Sciatic nerve (tissue), 2 donors: Measurements from ENCODE around the gene TNFRSF6B. TPM values are rescaled to one million over a fixed set of nuclear protein-coding genes. Genes with fewer than 3 reads are reported as not detected.
"Not testable (repeated sequence)": the region's sequence is repeated elsewhere in the genome, so short reads cannot be mapped to it uniquely, and the experiment has no call there.

Source experiments
- ATAC-seq: fragments of 200-7000 bp; cut with Tn5 transposase; one replicate; pipeline ENCODE4 v1.9.1; 2020; ENCODE audit warnings: mild to moderate bottlenecking, moderate library complexity
- DNase-seq: peaks from one replicate; pipeline ENCODE4 v3.0.0-alpha.2; 2020; ENCODE audit warnings: low spot score
- intact Hi-C: fragments of 100-400 bp; cut with DNase I; formaldehyde crosslinking; loops from one replicate; pipeline ENCODE4 v1.14.2; 2022
- total RNA-seq: library from RNA; stranded (reverse); fragmentation: NEBNext Ultra II Directional; extraction: Animal tissue kit (Norgen Biotek cat#: 25700); gene quantifications from one replicate; pipeline ENCODE4 v1.2.1, GENCODE V29; 2021
- donor health status: DM: no; HTN: no; CAD: no.
- donor health status: DM: no; HTN: no; CAD: no.

The TNFRSF6B gene
- total RNA-seq, 1 donor from 2014 or later: 6.1 TPM

- DNase-seq (no peak), ATAC-seq (no peak)
- intact Hi-C loops: loop anchor here (10.0 kb wide), 1 partner anchor 84 kb away; no protein-coding TSS in a partner anchor
Measured at GRCh38 chr20:63661108-63661507, 35.3 kb upstream of the TNFRSF6B start.

- ATAC-seq (no peak), DNase-seq (no peak)
- intact Hi-C loops: loop anchor here (10.0 kb wide), 1 partner anchor 83 kb away; no protein-coding TSS in a partner anchor
Measured at GRCh38 chr20:63661959-63662812, 34.3 kb upstream of the TNFRSF6B start.

- intact Hi-C loops: loop anchor here (10.0 kb wide), 1 partner anchor 82 kb away; no protein-coding TSS in a partner anchor
- ATAC-seq: no peak
- DNase-seq: no peak
Measured at GRCh38 chr20:63662813-63663189, 33.7 kb upstream of the TNFRSF6B start.

GRCh38 chr20:63663332-63664066 is 33.0 kb upstream of the TNFRSF6B start:
- intact Hi-C loops: loop anchor here (10.0 kb wide), 1 partner anchor 81 kb away; no protein-coding TSS in a partner anchor
- DNase-seq (peak; percentile 56), ATAC-seq (no peak)

DNA sequence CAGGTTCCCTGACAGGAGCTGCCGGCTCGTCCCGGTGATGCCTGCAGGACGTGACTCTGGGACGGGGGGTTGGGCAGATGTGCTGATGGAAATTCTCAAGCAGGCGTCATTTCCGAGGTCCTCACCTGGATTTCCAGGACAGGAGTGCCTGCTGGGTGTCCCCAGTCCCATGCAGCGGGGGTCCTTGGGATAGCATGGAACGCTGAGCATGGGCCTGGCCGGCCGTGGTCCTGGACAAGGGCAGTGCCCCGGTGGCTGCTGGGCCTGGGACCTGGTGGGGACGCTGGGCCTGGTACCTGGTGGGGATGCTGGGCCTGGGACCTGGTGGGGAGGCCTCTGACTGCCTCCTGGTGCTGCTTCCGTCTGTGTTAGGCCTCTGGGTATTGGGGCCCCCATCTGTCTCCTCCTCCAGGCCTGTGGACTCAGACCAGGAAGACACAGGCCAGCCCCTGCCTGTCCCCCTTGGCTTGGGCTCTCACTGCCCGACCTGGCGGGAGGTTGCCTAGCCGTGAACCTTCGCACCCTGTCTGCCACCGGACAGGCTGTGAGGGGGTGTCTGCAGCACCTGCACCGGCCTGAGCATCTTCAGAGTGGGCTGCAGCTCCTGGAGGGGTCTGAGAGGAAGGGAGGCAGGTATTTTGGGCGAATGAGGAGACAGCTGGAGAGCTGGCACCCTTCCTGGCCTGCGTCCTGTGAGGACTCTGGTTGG is 32.2 kb upstream of the TNFRSF6B start:
- DNase-seq: no peak
- intact Hi-C loops: loop anchor here (10.0 kb wide), 1 partner anchor 81 kb away; no protein-coding TSS in a partner anchor
- ATAC-seq: no peak

GRCh38 chr20:63664861-63665594 is 31.4 kb upstream of the TNFRSF6B start:
- DNase-seq (no peak), ATAC-seq (peak; percentile 70)
- intact Hi-C loops: loop anchor here (10.0 kb wide), 1 partner anchor 80 kb away; no protein-coding TSS in a partner anchor

DNA sequence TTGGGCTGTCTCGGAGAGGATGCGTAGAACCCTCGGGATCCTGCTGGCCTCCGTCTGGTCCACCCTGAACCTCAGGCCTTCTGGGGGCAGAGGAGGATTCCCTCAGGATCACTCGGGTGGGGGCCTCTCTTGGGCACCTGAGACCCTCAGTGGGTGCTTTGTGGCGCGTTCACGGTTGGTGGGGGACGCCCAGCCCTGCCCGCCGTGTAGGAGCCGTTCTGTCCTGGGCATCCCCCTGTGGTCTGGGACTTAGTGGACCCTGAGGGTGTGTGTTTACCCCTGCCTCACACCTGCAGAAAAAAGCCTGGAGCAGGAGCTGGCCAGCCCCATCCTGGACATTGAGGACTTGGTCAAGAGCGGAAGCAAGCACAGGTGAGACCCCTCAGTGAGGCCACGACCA is 30.7 kb upstream of the TNFRSF6B start:
- no peak for DNase-seq
- intact Hi-C loops: loop anchor here (10.0 kb wide), 1 partner anchor 79 kb away; no protein-coding TSS in a partner anchor
- no peak for ATAC-seq

DNA sequence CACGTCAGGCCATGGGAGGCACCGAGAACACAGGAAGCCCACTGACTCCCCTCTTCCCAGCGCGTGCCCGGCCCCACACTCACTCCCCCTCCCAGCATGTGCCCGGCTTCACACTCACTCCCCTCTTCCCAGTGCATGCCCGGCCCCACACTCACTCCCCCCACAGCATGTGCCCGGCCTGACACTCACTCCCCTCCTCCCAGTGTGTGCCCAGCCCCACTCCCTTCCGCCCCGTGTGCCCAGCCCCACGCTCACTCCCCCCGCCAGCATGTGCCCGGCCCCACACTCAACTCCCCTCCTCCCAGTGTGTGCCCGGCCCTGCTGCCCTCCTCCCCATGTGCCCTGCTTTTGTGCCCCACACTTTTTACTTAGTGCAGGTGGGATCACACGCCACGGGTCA is 28.6 kb upstream of the TNFRSF6B start:
- intact Hi-C loops: loop anchor here (10.0 kb wide), 1 partner anchor 77 kb away; no protein-coding TSS in a partner anchor
- ATAC-seq (no peak), DNase-seq (no peak)

- DNase-seq: no peak
- no peak for ATAC-seq
- intact Hi-C loops: loop anchor here (10.0 kb wide), 1 partner anchor 76 kb away; no protein-coding TSS in a partner anchor
Measured at GRCh38 chr20:63668351-63668750, 28.1 kb upstream of the TNFRSF6B start.

- ATAC-seq, DNase-seq, intact Hi-C loops: not testable (repeated sequence)
Measured at GRCh38 chr20:63671695-63672094, 24.8 kb upstream of the TNFRSF6B start.

DNA sequence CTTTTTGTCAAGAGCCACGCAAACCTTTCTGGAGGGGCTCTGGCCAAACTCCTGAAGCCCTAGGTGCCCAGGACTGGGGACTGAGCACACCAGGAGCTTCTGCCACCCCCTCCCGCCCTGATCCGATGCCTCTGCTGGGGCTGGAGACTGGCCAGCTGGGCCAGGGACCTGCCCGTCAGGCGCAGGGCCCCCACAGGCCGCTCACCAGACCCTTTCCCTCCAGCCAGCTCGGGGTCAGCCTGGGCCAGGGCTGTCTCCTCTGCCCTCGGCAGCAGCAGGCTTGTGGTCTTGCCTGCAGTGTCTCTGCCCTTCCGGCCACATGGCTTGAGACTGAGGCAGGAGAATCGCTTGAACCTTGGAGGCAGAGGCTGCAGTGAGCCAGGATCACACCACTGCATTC is 23.8 kb upstream of the TNFRSF6B start:
- DNase-seq: no peak
- no peak for ATAC-seq
- intact Hi-C loops: no loop called here

GRCh38 chr20:63673951-63674350 is 22.5 kb upstream of the TNFRSF6B start:
- intact Hi-C loops: no loop called here
- DNase-seq (no peak), ATAC-seq (no peak)

- ATAC-seq (no peak), DNase-seq (no peak)
- intact Hi-C loops: no loop called here
Measured at GRCh38 chr20:63675681-63676368, 20.6 kb upstream of the TNFRSF6B start.

DNA sequence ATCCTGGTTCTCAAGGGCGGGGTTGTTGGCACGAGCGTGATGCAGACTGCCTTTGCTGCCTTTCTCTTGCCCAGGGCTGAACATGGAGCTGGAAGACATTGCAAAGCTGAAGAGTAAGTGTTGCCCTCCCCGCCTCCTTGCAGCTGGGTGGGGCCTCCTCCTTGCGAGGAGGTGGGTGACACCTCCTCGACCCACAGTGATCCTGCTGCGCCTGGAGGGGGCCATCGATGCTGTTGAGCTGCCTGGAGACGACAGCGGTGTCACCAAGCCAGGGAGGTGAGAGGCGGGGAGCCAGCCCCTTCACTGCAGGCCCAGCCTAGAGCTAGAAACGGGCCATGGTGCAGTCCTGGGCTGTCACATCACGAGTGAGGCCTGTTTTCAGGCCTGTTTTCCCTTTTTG is 18.4 kb upstream of the TNFRSF6B start:
- ATAC-seq: no peak
- intact Hi-C loops: no loop called here

DNA sequence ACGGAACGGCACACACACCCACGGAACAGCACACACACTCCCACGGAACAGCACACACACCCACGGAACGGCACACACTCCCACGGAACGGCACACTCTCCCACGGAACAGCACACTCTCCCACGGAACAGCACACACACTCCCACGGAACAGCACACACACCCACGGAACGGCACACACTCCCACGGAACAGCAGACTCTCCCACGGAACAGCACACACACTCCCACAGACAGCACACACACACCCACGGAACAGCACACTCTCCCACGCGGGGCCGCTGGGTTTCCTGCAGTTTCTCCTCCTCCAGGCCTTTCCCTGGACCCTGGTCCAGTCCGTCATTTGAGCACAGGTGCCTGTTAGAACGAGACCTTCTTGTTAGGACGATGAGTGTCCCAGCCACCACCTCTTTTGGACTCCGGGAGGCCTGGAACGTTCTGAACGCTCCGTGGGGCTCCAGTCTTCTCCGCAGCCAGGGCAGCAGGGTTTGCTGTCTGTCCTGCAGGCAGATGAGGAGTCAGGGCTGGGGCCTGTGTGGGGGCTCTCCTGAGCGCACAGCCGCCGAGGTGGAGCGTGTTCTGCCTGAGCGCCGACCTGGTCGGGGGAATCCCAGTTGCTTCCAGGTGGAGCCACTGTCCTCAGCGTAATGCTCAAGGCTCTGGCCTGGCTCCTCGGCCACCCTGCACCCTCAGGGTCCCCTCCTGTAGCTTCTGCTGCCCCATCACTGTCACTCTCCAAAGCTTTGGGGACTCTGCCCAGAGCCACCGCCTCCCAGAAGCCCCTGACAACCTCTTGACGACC is 17.6 kb upstream of the TNFRSF6B start:
- ATAC-seq (no peak), DNase-seq (no peak)
- intact Hi-C loops: no loop called here

More for the DNA sequence above, 18.4 kb upstream of the TNFRSF6B start:
- DNase-seq: no peak

GRCh38 chr20:63679799-63680305 is 16.6 kb upstream of the TNFRSF6B start:
- DNase-seq (no peak), ATAC-seq (no peak)
- intact Hi-C loops: no loop called here

GRCh38 chr20:63680427-63680826 is 16.0 kb upstream of the TNFRSF6B start:
- no peak for DNase-seq
- intact Hi-C loops: no loop called here
- no peak for ATAC-seq
